Measurements from ENCODE around the gene DFFA. TPM values are rescaled to one million over a fixed set of nuclear protein-coding genes. Genes with fewer than 3 reads are reported as not detected.

DFFA gene
- total RNA-seq, 1 experiment from 2014 or later, result 86.5 TPM

DNA sequence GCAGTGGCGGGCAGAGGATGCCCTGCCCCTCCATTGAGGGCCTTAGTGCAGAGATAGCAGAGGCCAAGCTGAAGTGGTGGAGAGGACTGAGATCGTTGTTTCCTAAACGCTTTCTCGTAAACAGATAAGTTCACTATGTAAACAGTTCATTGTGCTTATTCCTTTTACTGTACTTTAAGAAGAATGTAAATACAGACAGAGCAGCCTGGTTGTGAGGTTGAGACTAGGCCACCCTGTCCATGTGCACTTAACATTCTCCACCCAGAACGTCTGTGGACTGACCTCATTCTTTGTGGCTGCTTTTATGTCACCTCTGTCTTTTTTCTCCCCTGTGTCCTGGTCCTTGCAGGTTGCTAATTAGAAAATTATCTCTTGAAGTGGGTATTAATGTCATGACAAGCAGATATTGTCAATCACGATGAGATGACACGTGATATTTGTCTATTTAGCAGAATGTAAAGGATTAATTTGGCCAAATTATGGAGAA is 33.6 kb downstream of the DFFA start:
- ChIA-PET CTCF (interaction anchor here (0.8 to 2.5 kb wide), 3 partner anchors 8 to 56 kb away, joined by 3 to 7 read pairs (median 4); partner anchors contain the start of gene CENPS), POLR2A (no interaction called here)
- ATAC-seq (no peak), DNase-seq (ENCODE audit: low spot score) (no peak)
- no peak overlapping the region for H3K27ac Mint-ChIP-seq
- H3K4me3 Mint-ChIP-seq, result no peak overlapping the region
- TF ChIP-seq SP1 (CRISPR knock-in tag; conservative IDR thresholded peaks at IDR 0.05), result no peak
- no peaks in the 10 kb centered on the region for H3K4me1 Mint-ChIP-seq
- no peaks in the 10 kb centered on the region for H3K27me3 Mint-ChIP-seq (ENCODE audit: low read depth)
- no peaks in the 10 kb centered on the region for H3K9me3 Mint-ChIP-seq
- H3K36me3 Mint-ChIP-seq, result peaks cover 3% of the 10 kb centered on the region; the same call in 1 of the 2 replicates

DNA sequence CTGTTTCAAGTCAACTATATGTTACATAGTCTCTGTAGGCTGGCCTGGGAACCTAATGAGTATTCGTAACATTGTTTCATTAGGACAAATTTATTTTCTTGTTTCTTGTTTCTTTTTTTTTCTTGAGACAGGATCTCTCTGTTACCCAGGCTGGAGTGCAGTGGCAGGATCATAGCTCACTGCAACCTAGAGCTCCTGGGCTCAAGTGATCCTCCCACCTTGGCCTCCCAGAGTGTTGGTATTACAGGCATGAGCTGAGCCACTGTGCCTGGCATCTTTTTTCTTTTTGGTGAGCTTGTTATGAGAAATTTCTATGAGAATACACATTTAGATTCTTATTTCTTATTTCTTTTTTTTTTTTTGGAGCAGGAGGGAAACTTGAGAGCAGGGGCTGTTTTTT is 35.3 kb downstream of the DFFA start:
- H3K27ac Mint-ChIP-seq, result no peak overlapping the region
- ATAC-seq (no peak), DNase-seq (ENCODE audit: low spot score) (no peak)
- no peaks in the 10 kb centered on the region for H3K27me3 Mint-ChIP-seq (ENCODE audit: low read depth)
- TF ChIP-seq OVOL2 (CRISPR knock-in tag; IDR thresholded peaks at IDR 0.05; ENCODE audit: borderline replicate concordance) (no peak), FOXJ3 (CRISPR knock-in tag; IDR thresholded peaks at IDR 0.05; ENCODE audit: borderline replicate concordance) (no peak), ATF6 (CRISPR knock-in tag; IDR thresholded peaks at IDR 0.05) (no peak), HMGA2 (CRISPR knock-in tag; IDR thresholded peaks at IDR 0.05) (no peak), ATF1 (CRISPR knock-in tag; IDR thresholded peaks at IDR 0.05) (no peak), NR1H2 (CRISPR knock-in tag; IDR thresholded peaks at IDR 0.05) (no peak), ZBTB21 (CRISPR knock-in tag; IDR thresholded peaks at IDR 0.05; ENCODE audit: borderline replicate concordance) (no peak), ZBTB43 (CRISPR knock-in tag; IDR thresholded peaks at IDR 0.05) (no peak), FOXK1 (CRISPR knock-in tag; IDR thresholded peaks at IDR 0.05) (no peak)
- TF ChIP-seq, protein P1, sequence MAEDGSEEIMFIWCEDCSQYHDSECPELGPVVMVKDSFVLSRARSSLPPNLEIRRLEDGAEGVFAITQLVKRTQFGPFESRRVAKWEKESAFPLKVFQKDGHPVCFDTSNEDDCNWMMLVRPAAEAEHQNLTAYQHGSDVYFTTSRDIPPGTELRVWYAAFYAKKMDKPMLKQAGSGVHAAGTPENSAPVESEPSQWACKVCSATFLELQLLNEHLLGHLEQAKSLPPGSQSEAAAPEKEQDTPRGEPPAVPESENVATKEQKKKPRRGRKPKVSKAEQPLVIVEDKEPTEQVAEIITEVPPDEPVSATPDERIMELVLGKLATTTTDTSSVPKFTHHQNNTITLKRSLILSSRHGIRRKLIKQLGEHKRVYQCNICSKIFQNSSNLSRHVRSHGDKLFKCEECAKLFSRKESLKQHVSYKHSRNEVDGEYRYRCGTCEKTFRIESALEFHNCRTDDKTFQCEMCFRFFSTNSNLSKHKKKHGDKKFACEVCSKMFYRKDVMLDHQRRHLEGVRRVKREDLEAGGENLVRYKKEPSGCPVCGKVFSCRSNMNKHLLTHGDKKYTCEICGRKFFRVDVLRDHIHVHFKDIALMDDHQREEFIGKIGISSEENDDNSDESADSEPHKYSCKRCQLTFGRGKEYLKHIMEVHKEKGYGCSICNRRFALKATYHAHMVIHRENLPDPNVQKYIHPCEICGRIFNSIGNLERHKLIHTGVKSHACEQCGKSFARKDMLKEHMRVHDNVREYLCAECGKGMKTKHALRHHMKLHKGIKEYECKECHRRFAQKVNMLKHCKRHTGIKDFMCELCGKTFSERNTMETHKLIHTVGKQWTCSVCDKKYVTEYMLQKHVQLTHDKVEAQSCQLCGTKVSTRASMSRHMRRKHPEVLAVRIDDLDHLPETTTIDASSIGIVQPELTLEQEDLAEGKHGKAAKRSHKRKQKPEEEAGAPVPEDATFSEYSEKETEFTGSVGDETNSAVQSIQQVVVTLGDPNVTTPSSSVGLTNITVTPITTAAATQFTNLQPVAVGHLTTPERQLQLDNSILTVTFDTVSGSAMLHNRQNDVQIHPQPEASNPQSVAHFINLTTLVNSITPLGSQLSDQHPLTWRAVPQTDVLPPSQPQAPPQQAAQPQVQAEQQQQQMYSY (CRISPR knock-in tag; IDR thresholded peaks at IDR 0.05), result no peak
- TF ChIP-seq, protein P2, sequence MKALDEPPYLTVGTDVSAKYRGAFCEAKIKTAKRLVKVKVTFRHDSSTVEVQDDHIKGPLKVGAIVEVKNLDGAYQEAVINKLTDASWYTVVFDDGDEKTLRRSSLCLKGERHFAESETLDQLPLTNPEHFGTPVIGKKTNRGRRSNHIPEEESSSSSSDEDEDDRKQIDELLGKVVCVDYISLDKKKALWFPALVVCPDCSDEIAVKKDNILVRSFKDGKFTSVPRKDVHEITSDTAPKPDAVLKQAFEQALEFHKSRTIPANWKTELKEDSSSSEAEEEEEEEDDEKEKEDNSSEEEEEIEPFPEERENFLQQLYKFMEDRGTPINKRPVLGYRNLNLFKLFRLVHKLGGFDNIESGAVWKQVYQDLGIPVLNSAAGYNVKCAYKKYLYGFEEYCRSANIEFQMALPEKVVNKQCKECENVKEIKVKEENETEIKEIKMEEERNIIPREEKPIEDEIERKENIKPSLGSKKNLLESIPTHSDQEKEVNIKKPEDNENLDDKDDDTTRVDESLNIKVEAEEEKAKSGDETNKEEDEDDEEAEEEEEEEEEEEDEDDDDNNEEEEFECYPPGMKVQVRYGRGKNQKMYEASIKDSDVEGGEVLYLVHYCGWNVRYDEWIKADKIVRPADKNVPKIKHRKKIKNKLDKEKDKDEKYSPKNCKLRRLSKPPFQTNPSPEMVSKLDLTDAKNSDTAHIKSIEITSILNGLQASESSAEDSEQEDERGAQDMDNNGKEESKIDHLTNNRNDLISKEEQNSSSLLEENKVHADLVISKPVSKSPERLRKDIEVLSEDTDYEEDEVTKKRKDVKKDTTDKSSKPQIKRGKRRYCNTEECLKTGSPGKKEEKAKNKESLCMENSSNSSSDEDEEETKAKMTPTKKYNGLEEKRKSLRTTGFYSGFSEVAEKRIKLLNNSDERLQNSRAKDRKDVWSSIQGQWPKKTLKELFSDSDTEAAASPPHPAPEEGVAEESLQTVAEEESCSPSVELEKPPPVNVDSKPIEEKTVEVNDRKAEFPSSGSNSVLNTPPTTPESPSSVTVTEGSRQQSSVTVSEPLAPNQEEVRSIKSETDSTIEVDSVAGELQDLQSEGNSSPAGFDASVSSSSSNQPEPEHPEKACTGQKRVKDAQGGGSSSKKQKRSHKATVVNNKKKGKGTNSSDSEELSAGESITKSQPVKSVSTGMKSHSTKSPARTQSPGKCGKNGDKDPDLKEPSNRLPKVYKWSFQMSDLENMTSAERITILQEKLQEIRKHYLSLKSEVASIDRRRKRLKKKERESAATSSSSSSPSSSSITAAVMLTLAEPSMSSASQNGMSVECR (CRISPR knock-in tag; IDR thresholded peaks at IDR 0.05; ENCODE audit: borderline replicate concordance), result no peak
- H3K4me3 Mint-ChIP-seq, result no peak overlapping the region
- peaks cover 4% of the 10 kb centered on the region; the same call in 1 of the 2 replicates for H3K4me1 Mint-ChIP-seq
- ChIA-PET CTCF (interaction anchor here (1.1 to 1.6 kb wide), 2 partner anchors 58 to 487 kb away, joined by 3 to 4 read pairs; no protein-coding TSS in a partner anchor), POLR2A (interaction anchor here (0.6 to 0.7 kb wide), 2 partner anchors 48 to 259 kb away, joined by 3 to 6 read pairs; no protein-coding TSS in a partner anchor)
- H3K36me3 Mint-ChIP-seq, result peaks cover 3% of the 10 kb centered on the region; the same call in 1 of the 2 replicates
- H3K9me3 Mint-ChIP-seq, result no peaks in the 10 kb centered on the region

Measured in WTC11 (cell line).